Measurements from ENCODE around the gene AGTRAP.

AGTRAP gene

GRCh38 chr1:11693024-11693590 is 42.8 kb upstream of the AGTRAP start:
- TF ChIP-seq, protein P1, sequence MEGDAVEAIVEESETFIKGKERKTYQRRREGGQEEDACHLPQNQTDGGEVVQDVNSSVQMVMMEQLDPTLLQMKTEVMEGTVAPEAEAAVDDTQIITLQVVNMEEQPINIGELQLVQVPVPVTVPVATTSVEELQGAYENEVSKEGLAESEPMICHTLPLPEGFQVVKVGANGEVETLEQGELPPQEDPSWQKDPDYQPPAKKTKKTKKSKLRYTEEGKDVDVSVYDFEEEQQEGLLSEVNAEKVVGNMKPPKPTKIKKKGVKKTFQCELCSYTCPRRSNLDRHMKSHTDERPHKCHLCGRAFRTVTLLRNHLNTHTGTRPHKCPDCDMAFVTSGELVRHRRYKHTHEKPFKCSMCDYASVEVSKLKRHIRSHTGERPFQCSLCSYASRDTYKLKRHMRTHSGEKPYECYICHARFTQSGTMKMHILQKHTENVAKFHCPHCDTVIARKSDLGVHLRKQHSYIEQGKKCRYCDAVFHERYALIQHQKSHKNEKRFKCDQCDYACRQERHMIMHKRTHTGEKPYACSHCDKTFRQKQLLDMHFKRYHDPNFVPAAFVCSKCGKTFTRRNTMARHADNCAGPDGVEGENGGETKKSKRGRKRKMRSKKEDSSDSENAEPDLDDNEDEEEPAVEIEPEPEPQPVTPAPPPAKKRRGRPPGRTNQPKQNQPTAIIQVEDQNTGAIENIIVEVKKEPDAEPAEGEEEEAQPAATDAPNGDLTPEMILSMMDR (IDR thresholded peaks at IDR 0.05; ENCODE audit: extremely low read depth, insufficient read depth, missing control alignments), result no peak
- in situ Hi-C loops (cut with MboI; ENCODE audit: low pct_unique_long_range_greater_than_20kb, low sequenced_read_pairs, unreplicated experiment), result no loop called here
- no peak for DNase-seq (ENCODE audit: low spot score)

GRCh38 chr1:11693917-11694316 is 42.0 kb upstream of the AGTRAP start:
- TF ChIP-seq, protein P1 (IDR thresholded peaks at IDR 0.05; ENCODE audit: extremely low read depth, insufficient read depth, missing control alignments), result no peak
- in situ Hi-C loops (cut with MboI; ENCODE audit: low pct_unique_long_range_greater_than_20kb, low sequenced_read_pairs, unreplicated experiment), result no loop called here
- no peak for DNase-seq (ENCODE audit: low spot score)

- in situ Hi-C loops (cut with MboI; ENCODE audit: low pct_unique_long_range_greater_than_20kb, low sequenced_read_pairs, unreplicated experiment), result no loop called here
- TF ChIP-seq, protein P1 (IDR thresholded peaks at IDR 0.05; ENCODE audit: extremely low read depth, insufficient read depth, missing control alignments), result no peak
- DNase-seq (ENCODE audit: low spot score), result no peak
Measured at GRCh38 chr1:11695861-11696260, 40.1 kb upstream of the AGTRAP start.

DNA sequence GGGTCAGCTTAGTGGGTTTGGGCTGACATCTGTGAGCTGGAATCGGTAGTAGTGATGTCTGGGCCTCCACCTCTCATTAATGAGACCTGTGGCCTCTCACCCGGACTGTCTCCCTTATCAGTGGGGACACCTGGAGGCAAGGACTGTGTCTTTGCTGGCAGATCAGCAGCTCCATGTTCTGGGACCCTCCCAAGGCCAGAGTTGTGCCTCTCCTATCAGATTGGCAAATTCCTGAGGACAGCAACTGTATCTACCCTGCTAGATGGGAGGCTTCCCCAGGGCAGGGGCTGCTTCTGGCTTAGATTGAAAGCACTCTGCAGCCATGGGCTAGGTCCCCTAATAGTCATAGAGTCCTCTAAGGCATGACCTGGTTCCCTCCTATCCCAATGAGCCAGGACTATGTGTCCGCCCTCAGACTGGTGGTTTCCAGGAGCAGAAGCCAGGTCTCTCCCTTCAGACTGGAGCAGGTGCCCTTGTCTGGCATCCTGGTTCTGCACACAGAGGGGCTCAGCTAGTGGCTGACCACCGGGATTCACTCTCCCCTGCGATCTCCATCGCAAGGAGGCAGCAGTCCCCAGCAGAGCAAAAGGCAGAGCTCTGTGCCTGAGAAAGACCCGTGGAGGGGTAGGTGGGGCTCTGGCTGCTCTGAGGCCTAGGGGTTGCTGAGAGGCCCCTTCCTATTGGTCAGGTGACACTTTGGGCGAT is 38.6 kb upstream of the AGTRAP start:
- in situ Hi-C loops (cut with MboI; ENCODE audit: low pct_unique_long_range_greater_than_20kb, low sequenced_read_pairs, unreplicated experiment), result no loop called here
- DNase-seq (ENCODE audit: low spot score), result no peak
- TF ChIP-seq, protein P1 (IDR thresholded peaks at IDR 0.05; ENCODE audit: extremely low read depth, insufficient read depth, missing control alignments), result no peak

- in situ Hi-C loops (cut with MboI; ENCODE audit: low pct_unique_long_range_greater_than_20kb, low sequenced_read_pairs, unreplicated experiment), result no loop called here
- no peak for DNase-seq (ENCODE audit: low spot score)
- TF ChIP-seq, protein P1 (IDR thresholded peaks at IDR 0.05; ENCODE audit: extremely low read depth, insufficient read depth, missing control alignments), result no peak
Measured at GRCh38 chr1:11697893-11698210, 38.1 kb upstream of the AGTRAP start.

DNA sequence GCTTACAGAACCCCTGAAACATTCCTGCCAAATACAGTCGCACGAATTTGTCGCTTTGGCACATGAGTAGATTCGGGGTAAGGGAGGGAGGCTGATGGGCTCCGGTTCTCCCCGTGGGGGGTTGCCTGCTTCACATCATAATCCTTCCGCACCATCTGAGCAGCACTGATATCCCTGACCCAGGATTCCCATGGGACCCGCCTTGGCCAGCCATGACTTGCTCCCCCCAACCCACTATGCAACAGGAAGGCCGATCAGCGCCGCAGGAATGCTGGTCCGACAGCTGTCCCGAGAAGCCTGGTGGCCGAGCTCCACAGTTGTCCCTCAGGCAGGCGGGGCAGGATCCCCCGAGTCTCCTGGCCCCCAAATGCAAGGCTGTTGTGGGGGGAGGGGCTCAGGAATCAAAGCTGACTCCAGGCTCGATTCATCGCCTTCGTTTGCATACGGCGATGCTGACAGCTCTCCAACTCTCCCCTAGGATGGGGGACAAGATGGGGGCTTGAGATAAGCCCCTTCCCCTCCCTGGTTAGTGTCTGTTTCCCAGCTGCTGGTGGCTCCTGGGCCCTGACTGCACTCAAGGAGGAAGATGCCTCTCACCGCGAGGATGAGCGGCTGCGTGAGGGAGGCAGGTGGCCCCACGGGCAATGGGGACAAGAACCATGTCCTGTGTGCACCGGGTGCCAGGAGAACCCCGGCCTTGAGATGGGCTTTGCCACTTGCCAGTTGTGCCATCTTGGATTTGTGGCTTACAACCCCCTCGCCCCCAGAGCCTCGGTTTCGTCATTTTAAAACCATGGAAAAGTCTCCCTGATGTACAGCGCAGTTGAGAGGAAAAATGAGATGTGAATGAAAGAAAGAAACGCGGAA is 35.1 kb upstream of the AGTRAP start:
- TF ChIP-seq, protein P1 (IDR thresholded peaks at IDR 0.05; ENCODE audit: extremely low read depth, insufficient read depth, missing control alignments), result no peak
- DNase-seq (ENCODE audit: low spot score), result no peak
- in situ Hi-C loops (cut with MboI; ENCODE audit: low pct_unique_long_range_greater_than_20kb, low sequenced_read_pairs, unreplicated experiment), result no loop called here

Measured in GM13977 (cell line).